Myocyte (in vitro differentiated cells): ENCODE results near the gene GOSR2. TPM values are rescaled to one million over a fixed set of nuclear protein-coding genes. Genes with fewer than 3 reads are reported as not detected.

Source experiments
- DNase-seq: peaks from one replicate; pipeline ENCODE4 v3.0.0-alpha.2; 2012; ENCODE audit warnings: low read depth
- polyA plus RNA-seq: library from polyadenylated mRNA; unstranded; fragments of >200 nt; gene quantifications from one replicate; pipeline ENCODE4 v1.2.1, GENCODE V29; 2012; ENCODE audit warnings: missing spikeins
- total RNA-seq: library from RNA; depleted of rRNA; stranded (reverse); fragments of >200 nt; gene quantifications from 2 replicates; pipeline ENCODE4 v1.2.3, GENCODE V29; 2014

GOSR2 gene
- total RNA-seq = 41.2 and 45.2 TPM in 2 replicates
- polyA plus RNA-seq = 66.4 TPM

- peak; percentile 91 for DNase-seq
Observed at GRCh38 chr17:46922804-46923635, at the start of gene GOSR2. Gene GOSR2, plus strand, starts transcription at chr17:46923160. Its CDS starts 33 bp downstream, at chr17:46923193.

- DNase-seq = no peak
Observed at GRCh38 chr17:46873941-46874645, 48.9 kb upstream of the GOSR2 start.

GRCh38 chr17:46874906-46875305, 48.1 kb upstream of the GOSR2 start:
- no peak for DNase-seq

- DNase-seq = no peak
Observed at GRCh38 chr17:46875849-46876352, 47.1 kb upstream of the GOSR2 start.

GRCh38 chr17:46876353-46876887, 46.5 kb upstream of the GOSR2 start:
- no peak for DNase-seq

GRCh38 chr17:46876926-46877325, 46.0 kb upstream of the GOSR2 start:
- no peak for DNase-seq

- peak; percentile 30 for DNase-seq
Observed at GRCh38 chr17:46877466-46877865, 45.5 kb upstream of the GOSR2 start.

- no peak for DNase-seq
Observed at GRCh38 chr17:46878055-46878454, 44.9 kb upstream of the GOSR2 start.

GRCh38 chr17:46879101-46879500, 43.9 kb upstream of the GOSR2 start:
- no peak for DNase-seq

- no peak for DNase-seq
Observed at GRCh38 chr17:46881015-46881414, 41.9 kb upstream of the GOSR2 start.

GRCh38 chr17:46882666-46883065, 40.3 kb upstream of the GOSR2 start:
- no peak for DNase-seq

- DNase-seq = no peak
Observed at GRCh38 chr17:46883871-46884520, 39.0 kb upstream of the GOSR2 start.

GRCh38 chr17:46884552-46884951, 38.4 kb upstream of the GOSR2 start:
- DNase-seq = no peak

GRCh38 chr17:46885415-46886309, 37.3 kb upstream of the GOSR2 start:
- no peak for DNase-seq

- DNase-seq = no peak
Observed at GRCh38 chr17:46886310-46886663, 36.7 kb upstream of the GOSR2 start.

GRCh38 chr17:46887717-46888116, 35.2 kb upstream of the GOSR2 start:
- no peak for DNase-seq

- no peak for DNase-seq
Observed at GRCh38 chr17:46888727-46889126, 34.2 kb upstream of the GOSR2 start.

- no peak for DNase-seq
Observed at GRCh38 chr17:46889519-46889918, 33.4 kb upstream of the GOSR2 start.

- DNase-seq = no peak
Observed at GRCh38 chr17:46889992-46890564, 32.9 kb upstream of the GOSR2 start.

- no peak for DNase-seq
Observed at GRCh38 chr17:46890638-46891037, 32.3 kb upstream of the GOSR2 start.
